IMR-90 (cell line): ENCODE results near the gene WRAP73. TPM values are rescaled to one million over a fixed set of nuclear protein-coding genes. Genes with fewer than 3 reads are reported as not detected.

Source experiments
- ATAC-seq: fragments of 200-7000 bp; cut with Tn5 transposase; 2 replicates; pipeline ENCODE4 v1.9.1; 2020; ENCODE audit warnings: low read depth, mild to moderate bottlenecking, moderate library complexity
- BruUV-seq: library from RNA; stranded (reverse); fragments of 400-500 nt; replicated peaks from 2 replicates; lab custom pipeline; 2021; lab: Mats Ljungman, UMichigan
- CTCF ChIA-PET: fragments of 300-600 bp; formaldehyde crosslinking; extraction: SDS; loops from one replicate; lab custom pipeline; 2021; ENCODE audit warnings: antibody characterized with exemption; lab: Yijun Ruan, JAX
- POLR2A ChIA-PET: fragments of 300-600 bp; sonication (Branson Sonifier 250); formaldehyde crosslinking; loops from one replicate; lab custom pipeline; 2022; ENCODE audit warnings: antibody characterized with exemption; ENCODE audit not compliant: unreplicated experiment; lab: Charles Lee
- DNase-seq: peaks from one replicate; pipeline ENCODE4 v3.0.0; 2013
- H2AFZ ChIP-seq: replicated peaks from 2 replicates; pipeline ENCODE3; 2013; ENCODE audit warnings: low read length, mild to moderate bottlenecking; ENCODE audit not compliant: poor library complexity
- H2AK5ac ChIP-seq: 2 replicates; pipeline ENCODE4 v1.6.1; 2013; ENCODE audit warnings: low read depth, low read length, inconsistent platforms
- H2AK9ac ChIP-seq: replicated peaks from 2 replicates; pipeline ENCODE3; 2013; ENCODE audit warnings: mild to moderate bottlenecking, low read depth, low read length, moderate library complexity; ENCODE audit not compliant: poor library complexity
- H2BK120ac ChIP-seq: 2 replicates; pipeline ENCODE4 v1.6.1; 2013; ENCODE audit warnings: low read depth, low read length, inconsistent platforms
- H2BK15ac ChIP-seq: 3 replicates; pipeline ENCODE4 v1.6.1; 2013; ENCODE audit warnings: low read depth, low read length, inconsistent platforms
- H2BK20ac ChIP-seq: 2 replicates; pipeline ENCODE4 v1.6.1; 2013; ENCODE audit warnings: low read depth, mild to moderate bottlenecking, inconsistent platforms, low read length, moderate library complexity
- H2BK5ac ChIP-seq: 2 replicates; pipeline ENCODE4 v1.6.1; 2013; ENCODE audit warnings: mild to moderate bottlenecking, low read depth, low read length, inconsistent platforms; ENCODE audit not compliant: poor library complexity, severe bottlenecking
- H3K14ac ChIP-seq: replicated peaks from 2 replicates; pipeline ENCODE4 v1.6.1; 2013; ENCODE audit warnings: low read depth, low read length, inconsistent platforms
- H3K18ac ChIP-seq: 2 replicates; pipeline ENCODE4 v1.6.1; 2013; ENCODE audit warnings: low read depth, low read length, control low read depth
- H3K23ac ChIP-seq: 2 replicates; pipeline ENCODE4 v1.6.1; 2013; ENCODE audit warnings: low read depth, low read length, inconsistent platforms
- H3K27ac ChIP-seq: 2 replicates; pipeline ENCODE4 v1.5.1; 2013; ENCODE audit warnings: mild to moderate bottlenecking, control low read depth, low read length; ENCODE audit not compliant: insufficient read depth
- H3K27me3 ChIP-seq: 2 replicates; pipeline ENCODE4 v1.6.1; 2013; ENCODE audit warnings: low read length; ENCODE audit not compliant: control insufficient read depth, insufficient read depth
- H3K36me3 ChIP-seq: 2 replicates; pipeline ENCODE4 v1.6.1; 2013; ENCODE audit warnings: low read length, mixed read lengths; ENCODE audit not compliant: control insufficient read depth, insufficient read depth
- H3K4ac ChIP-seq: 2 replicates; pipeline ENCODE4 v1.6.1; 2013; ENCODE audit warnings: low read depth, low read length, inconsistent platforms
- H3K4me1 ChIP-seq: 2 replicates; pipeline ENCODE4 v1.6.1; 2013; ENCODE audit warnings: low read length, mixed read lengths; ENCODE audit not compliant: control insufficient read depth, insufficient read depth
- H3K4me2 ChIP-seq: 2 replicates; pipeline ENCODE4 v1.6.1; 2013; ENCODE audit warnings: low read depth, mild to moderate bottlenecking, control low read depth, low read length, moderate library complexity
- H3K4me3 ChIP-seq: 2 replicates; pipeline ENCODE4 v1.5.1; 2013; ENCODE audit warnings: low read depth, mild to moderate bottlenecking, control low read depth, low read length, moderate library complexity; ENCODE audit not compliant: insufficient read depth
- H3K56ac ChIP-seq: 2 replicates; pipeline ENCODE4 v1.6.1; 2013; ENCODE audit warnings: low read length, inconsistent platforms; ENCODE audit not compliant: insufficient read depth; ENCODE audit errors: extremely low read depth
- H3K79me1 ChIP-seq, 2 experiments: 2 replicates each; pipeline ENCODE4 v1.6.1; 2013; ENCODE audit warnings: low read length in 2 of 2, inconsistent platforms in 1 of 2, low read depth in 1 of 2
- H3K9ac ChIP-seq: 2 replicates; pipeline ENCODE4 v1.6.1; 2013; ENCODE audit warnings: low read depth, low read length, control low read depth
- H3K9me1 ChIP-seq: 2 replicates; pipeline ENCODE4 v1.6.1; 2013; ENCODE audit warnings: low read length, inconsistent platforms; ENCODE audit not compliant: insufficient read depth
- H3K9me3 ChIP-seq: 2 replicates; pipeline ENCODE4 v1.6.1; 2013; ENCODE audit warnings: low read length; ENCODE audit not compliant: control insufficient read depth, insufficient read depth
- H4K20me1 ChIP-seq: 2 replicates; pipeline ENCODE4 v1.6.1; 2013; ENCODE audit warnings: low read length, inconsistent platforms; ENCODE audit not compliant: insufficient read depth
- H4K5ac ChIP-seq: 2 replicates; pipeline ENCODE4 v1.6.1; 2013; ENCODE audit warnings: mild to moderate bottlenecking, low read depth, low read length, control low read depth
- H4K8ac ChIP-seq, 2 experiments: 2 replicates each; pipeline ENCODE4 v1.6.1; 2013; ENCODE audit warnings: low read depth in 2 of 2, low read length in 2 of 2, control low read depth in 1 of 2, inconsistent platforms in 1 of 2
- H4K91ac ChIP-seq: 2 replicates; pipeline ENCODE4 v1.6.1; 2013; ENCODE audit warnings: low read depth, low read length, inconsistent platforms; ENCODE audit not compliant: insufficient read depth
- BHLHE40 ChIP-seq: fragments of 150-350 bp; IDR thresholded peaks from 2 replicates; pipeline ENCODE4 v1.6.1; 2016; ENCODE audit warnings: mild to moderate bottlenecking, low read depth, low read length
- CHD1 ChIP-seq: IDR thresholded peaks from 2 replicates; pipeline ENCODE4 v1.6.1; 2012; ENCODE audit warnings: low read depth, low read length, improper control_type of control experiment
- CTCF ChIP-seq: conservative IDR thresholded peaks from 2 replicates; pipeline ENCODE4 v1.5.1; 2012; ENCODE audit warnings: mild to moderate bottlenecking, low read depth, low read length, improper control_type of control experiment
- ELK1 ChIP-seq: fragments of 150-350 bp; IDR thresholded peaks from 2 replicates; pipeline ENCODE4 v1.6.1; 2016; ENCODE audit warnings: low read depth, mild to moderate bottlenecking, low read length, moderate library complexity, borderline replicate concordance
- FOS ChIP-seq: fragments of 150-350 bp; IDR thresholded peaks from 2 replicates; pipeline ENCODE4 v1.6.1; 2016; ENCODE audit warnings: low read depth, low read length
- MAFK ChIP-seq: IDR thresholded peaks from 2 replicates; pipeline ENCODE4 v1.6.1; 2012; ENCODE audit warnings: low read depth, low read length, improper control_type of control experiment
- MAZ ChIP-seq: IDR thresholded peaks from 2 replicates; pipeline ENCODE4 v1.6.1; 2012; ENCODE audit warnings: low read depth, mild to moderate bottlenecking, low read length, improper control_type of control experiment, moderate library complexity, borderline replicate concordance
- MXI1 ChIP-seq: IDR thresholded peaks from 2 replicates; pipeline ENCODE4 v1.6.1; 2012; ENCODE audit warnings: low read depth, mild to moderate bottlenecking, low read length, moderate library complexity, borderline replicate concordance
- NFE2L2 ChIP-seq: fragments of 150-350 bp; IDR thresholded peaks from 2 replicates; pipeline ENCODE4 v1.6.1; 2016; ENCODE audit warnings: low read depth, mild to moderate bottlenecking, low read length
- POLR2A ChIP-seq: IDR thresholded peaks from 2 replicates; pipeline ENCODE4 v1.6.1; 2012; ENCODE audit warnings: mild to moderate bottlenecking, low read depth, low read length
- RAD21 ChIP-seq: IDR thresholded peaks from 2 replicates; pipeline ENCODE4 v1.6.1; 2012; ENCODE audit warnings: low read length, improper control_type of control experiment
- RCOR1 ChIP-seq: IDR thresholded peaks from 2 replicates; pipeline ENCODE4 v1.6.1; 2012; ENCODE audit warnings: mild to moderate bottlenecking, low read length, improper control_type of control experiment; ENCODE audit not compliant: insufficient replicate concordance
- RFX5 ChIP-seq: IDR thresholded peaks from 2 replicates; pipeline ENCODE4 v1.8.0; 2012; ENCODE audit warnings: low read depth, mild to moderate bottlenecking, low read length, moderate library complexity
- SMC3 ChIP-seq: fragments of 150-350 bp; IDR thresholded peaks from 2 replicates; pipeline ENCODE4 v1.6.1; 2016; ENCODE audit warnings: low read depth, mild to moderate bottlenecking, antibody characterized with exemption, low read length, moderate library complexity
- USF2 ChIP-seq: fragments of 150-350 bp; IDR thresholded peaks from 2 replicates; pipeline ENCODE4 v1.6.1; 2017; ENCODE audit warnings: mild to moderate bottlenecking, antibody characterized with exemption, low read length, low read depth
- WGBS, 2 experiments: methylation state at CpG; one replicate each; pipeline versions ENCODE4 v1.1.5 to v1.1.7; 2013; ENCODE audit warnings: missing lambda C conversion rate in 2 of 2; ENCODE audit not compliant: insufficient read length in 1 of 2; ENCODE audit errors: extremely low coverage in 2 of 2; 5-methylcytosine and 5-hydroxymethylcytosine counted together
- dilution Hi-C: fragments of 300-500 bp; cut with HindIII; formaldehyde crosslinking; loops from one replicate; pipeline ENCODE4 v1.14.3; 2018; ENCODE audit warnings: low sequenced_read_pairs; ENCODE audit not compliant: unreplicated experiment
- in situ Hi-C: fragments of 300-500 bp; cut with MboI; formaldehyde crosslinking; loops from 3 replicates; pipeline ENCODE4 v1.14.3; 2019; ENCODE audit warnings: low sequenced_read_pairs, inconsistent platforms, mixed read lengths
- intact Hi-C: fragments of 100-400 bp; cut with micrococcal nuclease; formaldehyde crosslinking; loops from 2 replicates; pipeline ENCODE4 v1.10.0; 2022
- polyA plus RNA-seq, 3 experiments: library from polyadenylated mRNA; depleted of rRNA; stranded (reverse); fragments of >200 nt; gene quantifications; 2 replicates each; pipeline ENCODE4 v1.2.3, GENCODE V29; 2012; ENCODE audit warnings: low replicate concordance in 1 of 3
- total RNA-seq: library from RNA; depleted of rRNA; stranded (reverse); fragments of >200 nt; gene quantifications from 2 replicates; pipeline ENCODE4 v1.2.3, GENCODE V29; 2012

WRAP73 gene
- total and polyA plus RNA-seq, 2 of the 4 experiments (the other 2 are of a cell fraction): 10.8 to 23.6 TPM

GRCh38 chr1:3604997-3605823 is 44.7 kb downstream of the WRAP73 start:
- Histone ChIP-seq H2AK9ac (no peak overlapping the region), H3K23ac (no peak overlapping the region), H3K9me1 (no peaks in the 10 kb centered on the region; the same call in 1 of the 2 replicates), H2BK120ac (no peak overlapping the region), H2BK5ac (peak overlapping the region; percentile 16), H2AFZ (no peak overlapping the region), H3K56ac (no peak overlapping the region), H2BK15ac (no peak overlapping the region), H3K18ac (no peak overlapping the region), H3K27ac (no peak overlapping the region), H3K4me2 (no peak overlapping the region), H3K4ac (no peak overlapping the region), H3K4me1 (no peaks in the 10 kb centered on the region), H3K14ac (no peak overlapping the region), H4K91ac (no peak overlapping the region), H4K20me1 (no peaks in the 10 kb centered on the region), H3K4me3 (no peak overlapping the region), H3K9ac (no peak overlapping the region), H3K36me3 (no peaks in the 10 kb centered on the region), H4K8ac (no peak overlapping the region), H2BK20ac (no peak overlapping the region), H2AK5ac (no peak overlapping the region), H3K79me1 (no peaks in the 10 kb centered on the region), H3K27me3 (peaks cover 18% of the 10 kb centered on the region; the same call in 1 of the 2 replicates), H3K9me3 (no peaks in the 10 kb centered on the region), H4K5ac (no peak overlapping the region)
- in situ Hi-C loops (no loop called here), dilution Hi-C loops (no loop called here), intact Hi-C loops (no loop called here)
- CTCF ChIA-PET: no interaction called here
- ATAC-seq (no peak), DNase-seq (no peak)
- BruUV-seq: no TSS peak
- TF ChIP-seq MXI1 (no peak), ELK1 (no peak), MAZ (no peak), BHLHE40 (no peak), RFX5 (no peak), USF2 (no peak), FOS (no peak), RCOR1 (no peak), MAFK (no peak), SMC3 (no peak), CHD1 (no peak), NFE2L2 (no peak), CTCF (no peak), RAD21 (no peak), POLR2A (no peak)
- POLR2A ChIA-PET: no interaction called here
- WGBS, 2 experiments: 86 to 100% methylated on average over 1 to 7 of the region's 7 CpGs
